Uterus (tissue), 2 donors: ENCODE measurements around the gene RAD51B.

ENCODE experiments used
- CTCF ChIP-seq, 4 experiments: fragments of 200-600 bp in 2 of 4; fragments of 450-650 bp in 2 of 4; sonication (generic) in 2 of 4; IDR thresholded peaks; one replicate each; pipeline ENCODE4 v1.5.1; 2016 to 2019; ENCODE audit warnings: antibody characterized with exemption in 4 of 4, mild to moderate bottlenecking in 2 of 4, moderate library complexity in 1 of 4
- POLR2A ChIP-seq, 2 donors: fragments of 450-650 bp; IDR thresholded peaks; one replicate each; pipeline ENCODE4 v1.6.1; 2016; ENCODE audit warnings: antibody characterized with exemption in 2 of 2, mild to moderate bottlenecking in 1 of 2, moderate library complexity in 1 of 2

DNA sequence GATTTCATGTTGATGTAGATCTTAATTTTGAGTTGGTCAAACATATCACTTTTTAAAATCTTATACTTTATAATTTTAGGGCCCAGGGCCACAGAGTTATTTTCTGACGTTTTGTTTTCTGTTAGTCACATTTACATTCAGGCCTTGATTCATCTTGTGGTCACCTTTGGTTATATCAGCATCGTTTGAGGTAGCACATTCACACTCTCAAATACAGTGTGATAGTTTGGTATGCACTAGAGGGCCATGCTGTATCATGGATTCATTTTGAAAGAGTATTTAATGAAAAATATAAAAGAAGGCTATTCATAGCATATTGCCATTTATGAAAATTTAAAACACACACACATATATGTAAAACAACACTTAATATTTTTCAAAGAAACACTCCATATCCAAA, 274.6 kb downstream of the RAD51B start:
- no peak for TF ChIP-seq CTCF (IDR thresholded peaks at IDR 0.05)
- TF ChIP-seq POLR2A (IDR thresholded peaks at IDR 0.05), result no peak
